Measurements from ENCODE around the gene SLC16A4. TPM values are rescaled to one million over a fixed set of nuclear protein-coding genes. Genes with fewer than 3 reads are reported as not detected.

SLC16A4 gene
- polyA plus RNA-seq, 3 donors, result 84.4 to 115 (median 113) TPM

GRCh38 chr1:110384581-110385321 lies 6.1 kb downstream of the SLC16A4 start:
- DNase-seq (ENCODE audit: extremely low read depth in 1 of 11, low read depth in 9 of 11, low spot score in 4 of 11), result no peak

DNA sequence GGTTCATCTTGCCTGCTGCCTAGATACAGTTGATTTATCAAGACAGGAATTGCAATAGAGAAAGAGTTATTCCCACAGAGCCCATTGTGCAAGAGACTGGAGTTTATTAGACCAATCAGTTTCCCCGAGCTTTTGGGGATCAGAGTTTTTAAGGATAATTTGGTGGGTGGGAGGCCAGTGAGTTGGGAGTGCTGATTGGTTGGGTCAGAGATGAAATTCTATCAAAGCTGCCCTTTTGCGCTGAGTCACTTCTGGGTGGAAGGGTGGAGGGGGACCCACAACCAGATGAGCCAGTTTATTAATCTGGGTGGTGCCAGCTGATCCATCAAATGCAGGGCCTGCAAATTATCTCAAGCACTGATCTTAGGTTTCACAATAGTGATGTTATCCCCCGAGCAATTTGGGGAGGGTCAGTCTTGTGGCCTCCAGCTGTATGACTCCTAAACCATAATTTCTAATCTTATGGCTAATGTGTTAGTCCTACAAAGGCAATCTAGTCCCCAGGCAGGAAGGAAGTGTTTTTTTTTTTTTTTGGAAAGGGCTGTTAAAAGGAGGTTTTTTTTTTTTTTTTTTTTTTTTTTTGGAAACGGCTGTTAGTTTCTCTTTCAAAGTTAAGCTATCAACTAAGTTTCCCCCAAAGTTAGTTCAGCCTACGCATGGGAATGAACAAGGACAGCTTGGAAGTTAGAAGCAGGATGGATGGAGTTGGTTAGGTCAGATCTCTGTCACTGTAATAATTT lies 7.4 kb downstream of the SLC16A4 start:
- no peak for DNase-seq (ENCODE audit: extremely low read depth in 1 of 11, low read depth in 9 of 11, low spot score in 4 of 11)

- DNase-seq (ENCODE audit: extremely low read depth in 1 of 11, low read depth in 9 of 11, low spot score in 4 of 11), result no peak
Measured at GRCh38 chr1:110380672-110381283, 10.0 kb downstream of the SLC16A4 start.

- DNase-seq (ENCODE audit: extremely low read depth in 1 of 11, low read depth in 9 of 11, low spot score in 4 of 11), result no peak
Measured at GRCh38 chr1:110375490-110375889, 15.3 kb downstream of the SLC16A4 start.

DNA sequence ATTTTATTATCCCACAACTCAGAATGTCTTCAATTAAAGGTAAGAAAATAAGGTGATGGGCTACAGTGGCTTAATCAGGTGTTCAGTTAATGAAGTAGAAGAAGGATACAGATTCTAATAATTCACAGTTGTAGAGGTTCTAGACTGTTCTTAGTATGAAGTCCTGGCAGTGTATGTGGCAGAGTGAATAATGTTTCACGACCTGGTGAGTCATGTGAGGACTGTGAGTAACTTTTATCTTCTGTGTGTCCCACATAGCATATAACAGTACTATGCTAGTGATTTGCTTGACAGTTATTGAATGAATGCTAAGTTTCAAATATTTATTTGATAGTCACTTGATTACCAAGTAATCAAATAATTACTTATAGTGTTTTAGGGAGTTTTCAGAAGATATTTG lies 20.0 kb downstream of the SLC16A4 start:
- no peak for DNase-seq (ENCODE audit: extremely low read depth in 1 of 11, low read depth in 9 of 11, low spot score in 4 of 11)

- no peak for DNase-seq (ENCODE audit: extremely low read depth in 1 of 11, low read depth in 9 of 11, low spot score in 4 of 11)
Measured at GRCh38 chr1:110364221-110364620, 26.6 kb downstream of the SLC16A4 start.

DNA sequence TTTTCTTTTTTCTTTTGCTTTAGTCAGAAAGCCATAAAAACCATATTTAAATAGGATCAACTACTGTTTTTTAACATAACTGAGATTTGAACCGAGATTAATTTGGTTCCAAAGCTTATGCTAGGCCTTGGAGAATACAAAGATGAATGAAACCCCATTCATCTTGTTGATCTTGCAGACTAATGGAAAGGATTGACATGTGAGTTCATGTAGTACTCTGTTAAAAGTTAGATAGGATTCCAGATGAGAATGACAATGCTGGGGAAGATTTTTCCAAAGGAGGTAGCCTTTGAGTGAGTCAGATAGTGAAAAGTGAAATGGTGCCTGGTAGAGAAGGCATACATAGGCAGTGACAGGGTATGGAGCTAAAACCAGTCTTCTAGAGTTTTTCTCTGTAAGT lies 29.0 kb downstream of the SLC16A4 start:
- DNase-seq (ENCODE audit: extremely low read depth in 1 of 11, low read depth in 9 of 11, low spot score in 4 of 11), result no peak

DNA sequence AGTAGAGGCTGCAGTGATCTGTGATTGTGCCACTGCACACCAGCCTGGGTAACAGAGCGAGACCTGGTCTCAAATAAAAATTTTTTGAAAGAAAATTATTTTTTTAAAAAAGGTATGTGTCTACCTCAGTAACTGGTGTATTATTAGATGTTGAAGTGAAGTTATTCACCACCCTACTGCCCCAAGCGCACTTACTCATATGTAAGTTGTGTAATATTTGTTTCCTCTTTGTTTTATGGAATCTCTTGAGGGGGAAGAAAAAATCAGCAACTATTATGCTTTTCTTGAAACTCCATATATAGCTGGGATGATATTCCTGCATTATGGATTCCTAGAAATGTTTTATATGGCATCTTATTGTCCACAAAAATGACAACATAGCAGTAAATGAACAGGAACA lies 30.4 kb downstream of the SLC16A4 start:
- DNase-seq (ENCODE audit: extremely low read depth in 1 of 11, low read depth in 9 of 11, low spot score in 4 of 11), result no peak

- no peak for DNase-seq (ENCODE audit: extremely low read depth in 1 of 11, low read depth in 9 of 11, low spot score in 4 of 11)
Measured at GRCh38 chr1:110356379-110356778, 34.4 kb downstream of the SLC16A4 start.

DNA sequence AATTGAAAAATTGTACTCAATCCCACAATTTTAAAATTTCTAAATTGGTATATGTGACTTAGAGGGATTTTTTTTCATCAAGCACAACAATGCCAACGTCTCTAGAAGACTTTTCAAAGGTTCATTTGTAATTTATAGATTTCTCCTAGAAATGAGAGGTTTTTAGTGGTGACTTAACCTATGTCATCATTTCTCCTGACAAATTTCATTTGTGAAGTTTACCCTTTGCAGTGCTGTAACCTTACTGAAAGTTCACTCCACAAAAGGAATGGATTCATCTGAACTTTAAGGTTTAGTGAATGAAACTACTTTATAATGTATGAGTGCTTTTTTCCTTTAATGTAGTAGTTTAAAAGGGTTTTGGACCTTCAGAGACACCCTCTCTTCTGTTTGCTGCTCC lies 35.5 kb downstream of the SLC16A4 start:
- no peak for DNase-seq (ENCODE audit: extremely low read depth in 1 of 11, low read depth in 9 of 11, low spot score in 4 of 11)

DNA sequence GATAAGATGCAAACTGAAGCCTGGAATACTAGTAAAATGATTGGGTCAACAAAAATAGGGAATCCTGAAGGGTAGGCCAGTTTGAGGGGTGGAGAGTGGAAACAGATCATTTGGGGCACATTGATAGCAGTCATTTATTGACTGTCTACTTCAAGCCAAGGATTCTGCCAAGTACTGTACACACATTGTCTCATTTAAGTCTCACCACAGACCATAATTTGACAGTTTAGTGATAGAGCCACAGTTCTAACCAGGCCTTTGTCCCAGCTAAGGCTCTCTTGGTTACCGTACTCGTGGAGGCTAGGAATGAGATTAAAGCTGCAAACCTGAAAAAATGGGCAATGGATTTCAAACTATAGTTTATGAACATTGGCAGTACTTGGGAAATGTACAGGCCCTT lies 40.5 kb downstream of the SLC16A4 start:
- DNase-seq (ENCODE audit: extremely low read depth in 1 of 11, low read depth in 9 of 11, low spot score in 4 of 11), result no peak

DNA sequence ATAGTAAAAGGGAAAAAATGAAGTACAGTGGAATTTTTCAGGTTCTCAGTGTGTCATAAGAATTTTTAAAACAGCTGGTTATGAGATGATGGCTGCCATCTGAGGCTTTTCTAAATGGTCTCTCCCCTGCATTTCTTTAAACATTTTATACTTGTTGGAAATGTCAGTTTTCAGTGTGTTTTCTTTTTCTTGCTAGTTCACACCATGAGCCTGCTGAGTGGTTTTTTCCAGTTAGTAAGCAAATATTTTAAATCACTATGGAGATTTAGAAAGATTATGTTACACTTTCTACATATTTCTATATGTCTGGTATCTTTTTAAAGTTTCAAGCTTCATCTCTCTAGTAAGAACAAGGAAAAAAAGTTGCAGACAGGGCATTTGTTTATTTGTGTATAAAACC lies 42.1 kb downstream of the SLC16A4 start:
- DNase-seq (ENCODE audit: extremely low read depth in 1 of 11, low read depth in 9 of 11, low spot score in 4 of 11), result no peak

- DNase-seq (ENCODE audit: extremely low read depth in 1 of 11, low read depth in 9 of 11, low spot score in 4 of 11), result no peak
Measured at GRCh38 chr1:110348050-110348449, 42.8 kb downstream of the SLC16A4 start.

- no peak for DNase-seq (ENCODE audit: extremely low read depth in 1 of 11, low read depth in 9 of 11, low spot score in 4 of 11)
Measured at GRCh38 chr1:110347182-110347893, 43.5 kb downstream of the SLC16A4 start.

- no peak for DNase-seq (ENCODE audit: extremely low read depth in 1 of 11, low read depth in 9 of 11, low spot score in 4 of 11)
Measured at GRCh38 chr1:110346690-110347089, 44.1 kb downstream of the SLC16A4 start.

DNA sequence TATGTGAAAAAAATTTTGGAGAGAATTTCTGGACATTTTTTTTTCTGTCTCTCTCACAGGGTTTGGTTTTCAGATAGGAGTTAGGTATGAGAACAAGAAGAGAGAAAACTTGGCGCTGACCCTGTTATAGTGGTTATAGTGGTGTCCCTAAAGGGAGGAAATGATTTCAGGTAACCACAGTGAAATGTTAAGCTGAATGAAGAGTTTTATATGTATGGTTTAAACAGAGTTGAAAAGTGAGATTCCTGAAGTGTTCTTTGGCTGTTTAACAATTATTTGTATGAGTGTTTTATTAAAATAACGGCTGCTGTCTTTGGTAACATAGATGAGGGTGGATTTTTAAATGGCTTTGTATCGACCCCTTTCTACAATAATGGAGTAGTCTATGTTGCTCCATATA lies 45.3 kb downstream of the SLC16A4 start:
- no peak for DNase-seq (ENCODE audit: extremely low read depth in 1 of 11, low read depth in 9 of 11, low spot score in 4 of 11)

DNA sequence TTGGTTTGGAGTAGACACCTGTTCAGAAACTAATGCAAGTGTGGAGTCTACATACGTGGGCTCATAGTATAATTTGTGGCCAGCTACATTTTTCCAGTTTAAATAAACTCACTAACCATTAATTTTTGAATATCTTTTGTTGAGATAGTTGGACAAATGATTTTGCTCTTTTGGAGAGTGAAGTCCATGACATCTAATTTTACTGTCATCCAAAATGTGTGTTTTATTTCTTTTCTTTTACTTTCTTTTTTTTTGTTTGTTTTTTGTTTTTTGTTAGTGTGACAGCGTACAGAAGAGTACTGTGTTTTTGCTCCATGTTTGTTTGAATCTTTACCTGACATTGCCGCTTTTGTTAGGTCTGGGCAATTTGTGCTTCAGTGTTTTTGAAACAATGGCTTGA lies 46.7 kb downstream of the SLC16A4 start:
- DNase-seq (ENCODE audit: extremely low read depth in 1 of 11, low read depth in 9 of 11, low spot score in 4 of 11), result no peak

- no peak for DNase-seq (ENCODE audit: extremely low read depth in 1 of 11, low read depth in 9 of 11, low spot score in 4 of 11)
Measured at GRCh38 chr1:110343249-110343648, 47.6 kb downstream of the SLC16A4 start.

DNA sequence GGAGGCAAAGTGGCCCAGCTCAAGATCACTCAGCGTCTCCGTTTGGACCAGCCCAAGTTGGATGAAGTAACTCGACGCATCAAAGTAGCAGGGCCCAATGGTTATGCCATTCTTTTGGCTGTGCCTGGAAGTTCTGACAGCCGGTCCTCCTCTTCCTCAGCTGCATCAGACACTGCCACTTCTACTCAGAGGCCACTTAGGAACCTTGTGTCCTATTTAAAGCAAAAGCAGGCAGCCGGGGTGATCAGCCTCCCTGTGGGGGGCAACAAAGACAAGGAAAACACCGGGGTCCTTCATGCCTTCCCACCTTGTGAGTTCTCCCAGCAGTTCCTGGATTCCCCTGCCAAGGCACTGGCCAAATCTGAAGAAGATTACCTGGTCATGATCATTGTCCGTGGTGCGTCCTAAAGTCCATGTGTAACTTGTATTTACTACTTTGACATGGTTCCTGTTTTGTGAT lies 48.9 kb downstream of the SLC16A4 start:
- DNase-seq (ENCODE audit: extremely low read depth in 1 of 11, low read depth in 9 of 11, low spot score in 4 of 11), result no peak

Data from renal cortex interstitium (tissue), 11 donors.